Loucy (cell line): ENCODE data around the gene PADI1.

Experiments used
- H2AFZ ChIP-seq: fragments of 200-600 bp; sonication (generic); 2 replicates; pipeline ENCODE4 v1.6.0; 2016; ENCODE audit warnings: antibody characterized with exemption, mild to moderate bottlenecking, low read length, moderate library complexity
- H3F3A ChIP-seq: fragments of 200-600 bp; 2 replicates; pipeline ENCODE4 v1.6.0; 2016; ENCODE audit warnings: antibody characterized with exemption, low read depth, mild to moderate bottlenecking
- H3K27me3 ChIP-seq: fragments of 200-600 bp; sonication (generic); 2 replicates; pipeline ENCODE4 v1.6.1; 2014; ENCODE audit warnings: low read length, mild to moderate bottlenecking; ENCODE audit not compliant: insufficient read depth, poor library complexity, severe bottlenecking
- H3K36me3 ChIP-seq: fragments of 200-600 bp; sonication (generic); 2 replicates; pipeline ENCODE4 v1.6.1; 2016; ENCODE audit warnings: low read length; ENCODE audit not compliant: insufficient read depth
- H3K4me1 ChIP-seq: fragments of 200-600 bp; sonication (generic); 2 replicates; pipeline ENCODE4 v1.5.1; 2014; ENCODE audit warnings: low read length, mild to moderate bottlenecking; ENCODE audit not compliant: insufficient read depth, poor library complexity, severe bottlenecking
- H3K4me2 ChIP-seq: fragments of 200-600 bp; sonication (generic); 2 replicates; pipeline ENCODE4 v1.6.0; 2014; ENCODE audit warnings: antibody characterized with exemption, low read length, low read depth, mild to moderate bottlenecking; ENCODE audit not compliant: poor library complexity, severe bottlenecking
- H3K4me3 ChIP-seq: fragments of 200-600 bp; sonication (generic); 2 replicates; pipeline ENCODE4 v1.5.1; 2014; ENCODE audit warnings: low read length, mild to moderate bottlenecking, mixed read lengths; ENCODE audit not compliant: poor library complexity, severe bottlenecking
- H3K79me2 ChIP-seq: fragments of 200-600 bp; sonication (generic); 2 replicates; pipeline ENCODE4 v1.6.1; 2014; ENCODE audit warnings: low read length; ENCODE audit not compliant: insufficient read depth
- H3K9ac ChIP-seq: fragments of 200-600 bp; sonication (generic); 2 replicates; pipeline ENCODE4 v1.6.0; 2014; ENCODE audit warnings: mild to moderate bottlenecking, low read depth, low read length, moderate library complexity; ENCODE audit not compliant: poor library complexity, severe bottlenecking
- H3K9me2 ChIP-seq: fragments of 200-600 bp; sonication (generic); replicated peaks from 2 replicates; pipeline ENCODE4 v1.6.1; 2016; ENCODE audit warnings: low read depth, low read length, mixed read lengths
- H3K9me3 ChIP-seq: fragments of 200-600 bp; sonication (generic); 2 replicates; pipeline ENCODE4 v1.6.1; 2014; ENCODE audit warnings: mild to moderate bottlenecking, antibody characterized with exemption, low read length, low read depth; ENCODE audit not compliant: insufficient read depth
- H4K20me1 ChIP-seq: fragments of 200-600 bp; sonication (generic); 2 replicates; pipeline ENCODE4 v1.6.0; 2014; ENCODE audit warnings: antibody characterized with exemption, low read length, mild to moderate bottlenecking; ENCODE audit not compliant: insufficient read depth, poor library complexity, severe bottlenecking
- CTCF ChIP-seq: fragments of 200-600 bp; sonication (generic); conservative IDR thresholded peaks from 2 replicates; pipeline ENCODE4 v1.5.1; 2014; ENCODE audit warnings: mild to moderate bottlenecking, antibody characterized with exemption, low read length
- EZH2phosphoT487 ChIP-seq: fragments of 200-600 bp; IDR thresholded peaks from 2 replicates; pipeline ENCODE4 v1.6.1; 2018; ENCODE audit warnings: antibody characterized with exemption, mild to moderate bottlenecking, moderate library complexity, borderline replicate concordance

Gene PADI1

GRCh38 chr1:17162941-17163340 lies 42.0 kb upstream of the PADI1 start:
- TF ChIP-seq EZH2phosphoT487 (no peak), CTCF (no peak)
- Histone ChIP-seq H3K9ac (no peak overlapping the region), H2AFZ (no peak overlapping the region), H3K4me2 (no peak overlapping the region), H3K9me3 (no peaks in the 10 kb centered on the region), H3K27me3 (no peaks in the 10 kb centered on the region), H3K4me3 (no peak overlapping the region), H3K9me2 (no peaks in the 10 kb centered on the region), H3K79me2 (no peaks in the 10 kb centered on the region), H4K20me1 (no peaks in the 10 kb centered on the region), H3K36me3 (no peaks in the 10 kb centered on the region), H3F3A (no peaks in the 10 kb centered on the region), H3K4me1 (peaks cover 3% of the 10 kb centered on the region)

- H3K4me1 ChIP-seq, result peaks cover 3% of the 10 kb centered on the region
- H3K79me2 ChIP-seq, result no peaks in the 10 kb centered on the region
- TF ChIP-seq EZH2phosphoT487 (no peak), CTCF (no peak)
Observed at GRCh38 chr1:17163371-17163770, 41.6 kb upstream of the PADI1 start.

GRCh38 chr1:17163789-17164666 lies 40.9 kb upstream of the PADI1 start:
- Histone ChIP-seq H3K9ac (no peak overlapping the region), H3K79me2 (no peaks in the 10 kb centered on the region), H2AFZ (no peak overlapping the region), H3K9me2 (no peaks in the 10 kb centered on the region), H3K4me2 (no peak overlapping the region), H4K20me1 (no peaks in the 10 kb centered on the region), H3F3A (no peaks in the 10 kb centered on the region), H3K4me3 (no peak overlapping the region), H3K27me3 (no peaks in the 10 kb centered on the region), H3K9me3 (no peaks in the 10 kb centered on the region), H3K36me3 (no peaks in the 10 kb centered on the region), H3K4me1 (peaks cover 3% of the 10 kb centered on the region)
- TF ChIP-seq EZH2phosphoT487, result no peak

More at GRCh38 chr1:17163371-17163770, 41.6 kb upstream of the PADI1 start:
- Histone ChIP-seq H4K20me1 (no peaks in the 10 kb centered on the region), H3K36me3 (no peaks in the 10 kb centered on the region), H3K9me3 (no peaks in the 10 kb centered on the region), H3K9ac (no peak overlapping the region), H3K27me3 (no peaks in the 10 kb centered on the region), H2AFZ (no peak overlapping the region), H3K9me2 (no peaks in the 10 kb centered on the region), H3K4me2 (no peak overlapping the region), H3K4me3 (no peak overlapping the region), H3F3A (no peaks in the 10 kb centered on the region)
